ENCODE results near the gene TIAM1.
A peak's percentile ranks its signal among the peaks of the same experiment; 100 is the strongest.

Gene TIAM1

DNA sequence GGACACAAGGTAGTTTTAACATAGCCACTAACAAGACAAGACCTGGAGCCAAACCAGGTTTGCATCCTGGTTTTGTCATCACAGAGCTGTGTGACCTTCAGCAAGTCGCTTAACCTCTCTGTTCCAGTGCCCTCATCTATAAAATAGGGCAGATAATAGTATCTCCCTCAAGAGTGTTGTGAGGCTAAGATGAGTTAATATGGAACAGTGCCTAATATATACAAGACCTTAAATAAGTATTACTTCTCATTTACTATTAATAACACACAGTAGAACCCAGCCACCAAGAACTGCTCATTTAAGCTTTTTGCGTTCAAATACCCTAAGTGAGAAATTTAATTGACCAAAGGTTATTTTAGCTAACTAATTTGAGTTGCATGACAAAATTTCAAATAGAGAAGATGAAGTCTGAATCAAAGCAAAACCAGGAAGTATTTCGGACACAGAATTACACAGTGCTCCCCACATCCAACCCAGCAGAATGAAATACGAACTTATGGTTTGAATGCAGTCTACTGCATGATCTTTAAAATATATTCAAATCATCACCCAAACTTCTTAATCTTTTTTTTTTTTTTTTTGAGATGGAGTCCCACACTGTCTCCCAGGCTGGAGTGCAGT lies 181.9 kb downstream of the TIAM1 start:
- TF ChIP-seq, protein P1, sequence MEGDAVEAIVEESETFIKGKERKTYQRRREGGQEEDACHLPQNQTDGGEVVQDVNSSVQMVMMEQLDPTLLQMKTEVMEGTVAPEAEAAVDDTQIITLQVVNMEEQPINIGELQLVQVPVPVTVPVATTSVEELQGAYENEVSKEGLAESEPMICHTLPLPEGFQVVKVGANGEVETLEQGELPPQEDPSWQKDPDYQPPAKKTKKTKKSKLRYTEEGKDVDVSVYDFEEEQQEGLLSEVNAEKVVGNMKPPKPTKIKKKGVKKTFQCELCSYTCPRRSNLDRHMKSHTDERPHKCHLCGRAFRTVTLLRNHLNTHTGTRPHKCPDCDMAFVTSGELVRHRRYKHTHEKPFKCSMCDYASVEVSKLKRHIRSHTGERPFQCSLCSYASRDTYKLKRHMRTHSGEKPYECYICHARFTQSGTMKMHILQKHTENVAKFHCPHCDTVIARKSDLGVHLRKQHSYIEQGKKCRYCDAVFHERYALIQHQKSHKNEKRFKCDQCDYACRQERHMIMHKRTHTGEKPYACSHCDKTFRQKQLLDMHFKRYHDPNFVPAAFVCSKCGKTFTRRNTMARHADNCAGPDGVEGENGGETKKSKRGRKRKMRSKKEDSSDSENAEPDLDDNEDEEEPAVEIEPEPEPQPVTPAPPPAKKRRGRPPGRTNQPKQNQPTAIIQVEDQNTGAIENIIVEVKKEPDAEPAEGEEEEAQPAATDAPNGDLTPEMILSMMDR (IDR thresholded peaks at IDR 0.05; ENCODE audit: poor library complexity, severe bottlenecking), result no peak
- Histone ChIP-seq H3K4me3 (ENCODE audit: severe bottlenecking) (no peak overlapping the region), H3K9me3 (ENCODE audit: severe bottlenecking) (no peaks in the 10 kb centered on the region), H3K36me3 (ENCODE audit: low read depth) (no peaks in the 10 kb centered on the region), H3K27ac (ENCODE audit: poor library complexity, severe bottlenecking) (no peak overlapping the region), H3K4me1 (ENCODE audit: insufficient read depth, poor library complexity, severe bottlenecking) (no peaks in the 10 kb centered on the region), H3K27me3 (ENCODE audit: insufficient read depth, poor library complexity, severe bottlenecking) (no peaks in the 10 kb centered on the region)
- DNase-seq (ENCODE audit: low spot score) (no peak), ATAC-seq (ENCODE audit: low read depth) (no peak)

GRCh38 chr21:31161157-31161556 lies 182.9 kb downstream of the TIAM1 start:
- TF ChIP-seq, protein P1 (IDR thresholded peaks at IDR 0.05; ENCODE audit: poor library complexity, severe bottlenecking), result no peak
- peaks cover 3% of the 10 kb centered on the region for H3K9me3 ChIP-seq (ENCODE audit: severe bottlenecking)
- H3K4me3 ChIP-seq (ENCODE audit: severe bottlenecking), result no peak overlapping the region
- H3K36me3 ChIP-seq (ENCODE audit: low read depth), result no peaks in the 10 kb centered on the region
- no peaks in the 10 kb centered on the region for H3K4me1 ChIP-seq (ENCODE audit: insufficient read depth, poor library complexity, severe bottlenecking)
- ATAC-seq (ENCODE audit: low read depth) (peak; percentile 36; the same call in 1 of the 3 replicates), DNase-seq (ENCODE audit: low spot score) (no peak)
- H3K27ac ChIP-seq (ENCODE audit: poor library complexity, severe bottlenecking), result no peak overlapping the region
- no peaks in the 10 kb centered on the region for H3K27me3 ChIP-seq (ENCODE audit: insufficient read depth, poor library complexity, severe bottlenecking)

DNA sequence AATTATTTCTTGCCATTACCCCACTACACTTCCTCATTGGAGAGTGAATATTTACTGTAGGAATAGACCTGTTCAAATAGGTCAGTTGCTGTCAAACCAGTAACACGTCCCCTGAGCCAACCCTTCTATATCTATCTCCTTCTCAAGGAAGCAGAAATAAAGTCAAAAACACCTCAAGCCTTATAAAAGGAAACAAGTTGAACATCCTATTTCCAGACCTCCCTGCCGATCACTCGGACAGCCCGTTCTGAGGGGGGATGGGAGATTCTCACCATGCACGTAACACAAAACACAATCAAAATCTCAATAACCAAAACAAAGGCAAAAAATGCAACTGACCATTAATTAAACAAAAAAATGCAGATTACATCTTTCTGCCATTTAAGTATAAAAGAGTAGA lies 184.3 kb downstream of the TIAM1 start:
- Histone ChIP-seq H3K4me3 (ENCODE audit: severe bottlenecking) (no peak overlapping the region), H3K36me3 (ENCODE audit: low read depth) (no peaks in the 10 kb centered on the region), H3K27me3 (ENCODE audit: insufficient read depth, poor library complexity, severe bottlenecking) (no peaks in the 10 kb centered on the region), H3K27ac (ENCODE audit: poor library complexity, severe bottlenecking) (no peak overlapping the region), H3K4me1 (ENCODE audit: insufficient read depth, poor library complexity, severe bottlenecking) (no peaks in the 10 kb centered on the region), H3K9me3 (ENCODE audit: severe bottlenecking) (peaks cover 3% of the 10 kb centered on the region)
- TF ChIP-seq, protein P1 (IDR thresholded peaks at IDR 0.05; ENCODE audit: poor library complexity, severe bottlenecking), result no peak
- ATAC-seq (ENCODE audit: low read depth) (no peak), DNase-seq (ENCODE audit: low spot score) (no peak)

GRCh38 chr21:31158789-31159581 lies 185.1 kb downstream of the TIAM1 start:
- no peak for ATAC-seq (ENCODE audit: low read depth)
- H3K36me3 ChIP-seq (ENCODE audit: low read depth), result no peaks in the 10 kb centered on the region
- TF ChIP-seq, protein P1 (IDR thresholded peaks at IDR 0.05; ENCODE audit: poor library complexity, severe bottlenecking), result no peak
- no peak overlapping the region for H3K27ac ChIP-seq (ENCODE audit: poor library complexity, severe bottlenecking)
- H3K4me1 ChIP-seq (ENCODE audit: insufficient read depth, poor library complexity, severe bottlenecking), result no peaks in the 10 kb centered on the region
- H3K9me3 ChIP-seq (ENCODE audit: severe bottlenecking), result peaks cover 3% of the 10 kb centered on the region
- H3K27me3 ChIP-seq (ENCODE audit: insufficient read depth, poor library complexity, severe bottlenecking), result no peaks in the 10 kb centered on the region
- DNase-seq (ENCODE audit: low spot score), result no peak
- H3K4me3 ChIP-seq (ENCODE audit: severe bottlenecking), result no peak overlapping the region

GRCh38 chr21:31157756-31158155 lies 186.3 kb downstream of the TIAM1 start:
- TF ChIP-seq, protein P1 (IDR thresholded peaks at IDR 0.05; ENCODE audit: poor library complexity, severe bottlenecking), result no peak
- DNase-seq (ENCODE audit: low spot score), result no peak
- H3K4me1 ChIP-seq (ENCODE audit: insufficient read depth, poor library complexity, severe bottlenecking), result no peaks in the 10 kb centered on the region
- H3K4me3 ChIP-seq (ENCODE audit: severe bottlenecking), result no peak overlapping the region
- no peak for ATAC-seq (ENCODE audit: low read depth)
- H3K27me3 ChIP-seq (ENCODE audit: insufficient read depth, poor library complexity, severe bottlenecking), result no peaks in the 10 kb centered on the region
- no peak overlapping the region for H3K27ac ChIP-seq (ENCODE audit: poor library complexity, severe bottlenecking)
- peaks cover 3% of the 10 kb centered on the region for H3K9me3 ChIP-seq (ENCODE audit: severe bottlenecking)
- no peaks in the 10 kb centered on the region for H3K36me3 ChIP-seq (ENCODE audit: low read depth)

Measured in RWPE2 (cell line).